ENCODE data around the gene DDA1.

Gene DDA1

GRCh38 chr19:17331045-17331558 is 21.7 kb downstream of the DDA1 start:
- DNase-seq (ENCODE audit: insufficient read length, low spot score) = no peak
- TF ChIP-seq CTCF (IDR thresholded peaks at IDR 0.05; ENCODE audit: insufficient read depth, missing control alignments) = no peak
- no peak for FAIRE-seq

DNA sequence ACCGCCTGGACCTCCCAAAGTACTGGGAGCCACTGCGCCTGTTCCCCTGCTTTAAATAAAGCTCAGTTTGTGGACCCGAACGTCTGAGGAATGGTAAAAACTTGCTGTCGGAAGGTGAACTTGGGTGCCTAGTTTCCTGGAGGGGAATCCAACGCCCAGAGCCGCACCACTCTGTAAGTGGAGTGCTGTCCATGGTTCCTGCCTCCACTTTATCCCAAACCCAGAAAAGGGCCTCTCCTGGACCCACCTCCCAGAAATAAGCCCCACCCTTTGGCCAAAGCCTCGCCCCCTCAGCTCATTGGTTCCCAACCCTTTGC is 23.0 kb downstream of the DDA1 start:
- no peak for FAIRE-seq
- DNase-seq (ENCODE audit: insufficient read length, low spot score) = no peak
- no peak for TF ChIP-seq CTCF (IDR thresholded peaks at IDR 0.05; ENCODE audit: insufficient read depth, missing control alignments)

DNA sequence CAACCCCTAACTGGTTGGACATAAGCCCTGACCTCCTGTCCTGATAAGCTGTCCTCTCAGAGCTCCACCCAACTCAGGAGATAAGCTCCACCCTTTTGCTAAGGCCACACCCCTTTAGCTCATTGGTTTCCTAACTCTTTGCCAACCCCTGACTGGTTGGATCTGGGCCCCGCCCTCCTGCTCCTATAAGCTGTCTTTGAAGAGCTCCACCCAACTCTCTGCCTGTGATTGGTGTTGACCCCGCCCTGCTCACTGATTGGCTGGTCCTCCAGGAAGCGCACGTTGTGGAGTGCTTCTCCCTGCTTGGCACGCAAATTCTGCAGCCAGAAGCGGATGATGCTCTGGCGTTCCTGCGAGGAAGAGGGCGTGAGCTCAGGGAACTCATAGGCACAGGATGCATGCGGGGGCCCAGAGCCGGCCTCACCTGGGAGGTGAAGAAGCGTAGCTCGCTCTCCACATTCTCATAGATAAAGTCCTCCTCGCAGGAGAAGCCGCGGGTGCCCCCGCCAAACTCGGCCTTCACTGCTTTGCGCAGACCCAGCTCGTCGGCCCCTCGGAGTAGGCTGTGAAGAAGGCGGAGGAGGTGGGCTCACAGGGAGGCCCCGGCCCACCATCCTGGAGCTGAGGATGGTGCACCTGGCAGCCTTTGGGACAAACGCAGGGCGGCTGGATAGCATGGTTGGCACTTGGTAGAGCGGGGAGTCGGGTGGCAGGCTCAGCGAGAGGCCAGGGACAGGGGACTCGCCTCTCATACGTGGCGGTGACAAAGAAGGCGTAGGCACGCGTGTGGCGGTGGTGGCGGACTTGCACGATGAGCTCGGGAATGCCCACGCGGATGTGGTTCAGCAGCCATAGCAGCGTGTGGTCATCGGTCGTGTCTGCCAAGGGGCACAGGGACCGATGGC is 23.6 kb downstream of the DDA1 start:
- FAIRE-seq (no peak), DNase-seq (ENCODE audit: insufficient read length, low spot score) (no peak)
- TF ChIP-seq CTCF (IDR thresholded peaks at IDR 0.05; ENCODE audit: insufficient read depth, missing control alignments) = no peak

GRCh38 chr19:17333611-17334413 is 24.4 kb downstream of the DDA1 start:
- no peak for DNase-seq (ENCODE audit: insufficient read length, low spot score)
- no peak for FAIRE-seq
- TF ChIP-seq CTCF (IDR thresholded peaks at IDR 0.05; ENCODE audit: insufficient read depth, missing control alignments) = no peak

- no peak for FAIRE-seq
Observed at GRCh38 chr19:17334414-17335409, 25.3 kb downstream of the DDA1 start, which contains the start of gene ANO8. ANO8 (minus strand) TSS chr19:17334855; CDS start chr19:17334670, 185 bp downstream.

More at GRCh38 chr19:17334414-17335409, 25.3 kb downstream of the DDA1 start, which contains the start of gene ANO8:
- DNase-seq (ENCODE audit: insufficient read length, low spot score) = peak; percentile 97
- no peak for TF ChIP-seq CTCF (IDR thresholded peaks at IDR 0.05; ENCODE audit: insufficient read depth, missing control alignments)

Data from D721Med (cell line).